Measurements from ENCODE around the gene PEBP1.
A peak's percentile ranks its signal among the peaks of the same experiment; 100 is the strongest.

PEBP1 gene

DNA sequence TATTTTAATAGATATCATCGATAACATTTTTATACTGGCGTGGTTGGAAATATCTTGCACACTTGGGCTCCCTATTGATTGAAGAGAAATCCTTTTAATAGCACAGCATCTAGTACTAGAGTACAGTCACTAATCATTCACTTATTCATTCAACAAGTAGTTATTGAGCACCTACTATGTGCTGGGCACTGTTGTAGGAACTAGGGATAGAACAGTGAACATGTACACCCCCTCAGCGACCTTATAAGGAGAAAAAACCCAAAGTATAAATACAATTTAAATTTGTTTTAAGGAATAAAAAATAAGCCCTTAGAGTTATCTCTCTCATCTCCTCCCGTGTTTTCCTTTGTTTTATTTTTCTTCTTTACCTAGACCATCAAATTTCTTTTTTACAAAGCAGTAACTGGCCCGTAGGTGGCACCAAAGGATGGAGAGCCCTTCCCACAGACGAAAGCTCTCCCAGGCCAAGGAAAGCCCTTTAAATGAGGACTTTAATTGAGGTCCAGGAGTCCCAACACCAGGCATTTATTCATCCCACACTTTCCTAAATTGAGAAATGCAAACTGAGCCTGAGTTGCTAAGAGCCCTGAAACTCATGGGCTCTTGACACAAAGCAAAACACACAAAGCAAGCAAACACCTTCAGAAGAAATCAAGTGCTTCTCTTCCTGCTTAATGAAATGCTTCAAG is 29.0 kb downstream of the PEBP1 start:
- no peak for TF ChIP-seq GABPA (IDR thresholded peaks at IDR 0.05; ENCODE audit: low read depth)
- TF ChIP-seq, protein P1, sequence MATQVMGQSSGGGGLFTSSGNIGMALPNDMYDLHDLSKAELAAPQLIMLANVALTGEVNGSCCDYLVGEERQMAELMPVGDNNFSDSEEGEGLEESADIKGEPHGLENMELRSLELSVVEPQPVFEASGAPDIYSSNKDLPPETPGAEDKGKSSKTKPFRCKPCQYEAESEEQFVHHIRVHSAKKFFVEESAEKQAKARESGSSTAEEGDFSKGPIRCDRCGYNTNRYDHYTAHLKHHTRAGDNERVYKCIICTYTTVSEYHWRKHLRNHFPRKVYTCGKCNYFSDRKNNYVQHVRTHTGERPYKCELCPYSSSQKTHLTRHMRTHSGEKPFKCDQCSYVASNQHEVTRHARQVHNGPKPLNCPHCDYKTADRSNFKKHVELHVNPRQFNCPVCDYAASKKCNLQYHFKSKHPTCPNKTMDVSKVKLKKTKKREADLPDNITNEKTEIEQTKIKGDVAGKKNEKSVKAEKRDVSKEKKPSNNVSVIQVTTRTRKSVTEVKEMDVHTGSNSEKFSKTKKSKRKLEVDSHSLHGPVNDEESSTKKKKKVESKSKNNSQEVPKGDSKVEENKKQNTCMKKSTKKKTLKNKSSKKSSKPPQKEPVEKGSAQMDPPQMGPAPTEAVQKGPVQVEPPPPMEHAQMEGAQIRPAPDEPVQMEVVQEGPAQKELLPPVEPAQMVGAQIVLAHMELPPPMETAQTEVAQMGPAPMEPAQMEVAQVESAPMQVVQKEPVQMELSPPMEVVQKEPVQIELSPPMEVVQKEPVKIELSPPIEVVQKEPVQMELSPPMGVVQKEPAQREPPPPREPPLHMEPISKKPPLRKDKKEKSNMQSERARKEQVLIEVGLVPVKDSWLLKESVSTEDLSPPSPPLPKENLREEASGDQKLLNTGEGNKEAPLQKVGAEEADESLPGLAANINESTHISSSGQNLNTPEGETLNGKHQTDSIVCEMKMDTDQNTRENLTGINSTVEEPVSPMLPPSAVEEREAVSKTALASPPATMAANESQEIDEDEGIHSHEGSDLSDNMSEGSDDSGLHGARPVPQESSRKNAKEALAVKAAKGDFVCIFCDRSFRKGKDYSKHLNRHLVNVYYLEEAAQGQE (IDR thresholded peaks at IDR 0.05; ENCODE audit: insufficient replicate concordance, low read depth): no peak
- no peak for TF ChIP-seq SPI1 (IDR thresholded peaks at IDR 0.05; ENCODE audit: borderline replicate concordance, low read depth)
- TF ChIP-seq, protein P2, sequence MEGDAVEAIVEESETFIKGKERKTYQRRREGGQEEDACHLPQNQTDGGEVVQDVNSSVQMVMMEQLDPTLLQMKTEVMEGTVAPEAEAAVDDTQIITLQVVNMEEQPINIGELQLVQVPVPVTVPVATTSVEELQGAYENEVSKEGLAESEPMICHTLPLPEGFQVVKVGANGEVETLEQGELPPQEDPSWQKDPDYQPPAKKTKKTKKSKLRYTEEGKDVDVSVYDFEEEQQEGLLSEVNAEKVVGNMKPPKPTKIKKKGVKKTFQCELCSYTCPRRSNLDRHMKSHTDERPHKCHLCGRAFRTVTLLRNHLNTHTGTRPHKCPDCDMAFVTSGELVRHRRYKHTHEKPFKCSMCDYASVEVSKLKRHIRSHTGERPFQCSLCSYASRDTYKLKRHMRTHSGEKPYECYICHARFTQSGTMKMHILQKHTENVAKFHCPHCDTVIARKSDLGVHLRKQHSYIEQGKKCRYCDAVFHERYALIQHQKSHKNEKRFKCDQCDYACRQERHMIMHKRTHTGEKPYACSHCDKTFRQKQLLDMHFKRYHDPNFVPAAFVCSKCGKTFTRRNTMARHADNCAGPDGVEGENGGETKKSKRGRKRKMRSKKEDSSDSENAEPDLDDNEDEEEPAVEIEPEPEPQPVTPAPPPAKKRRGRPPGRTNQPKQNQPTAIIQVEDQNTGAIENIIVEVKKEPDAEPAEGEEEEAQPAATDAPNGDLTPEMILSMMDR (IDR thresholded peaks at IDR 0.05; ENCODE audit: insufficient read depth, low read length): no peak
- no peak for TF ChIP-seq POLR2AphosphoS5 (IDR thresholded peaks at IDR 0.05; ENCODE audit: low read depth)
- no peak overlapping the region for H3K4me3 ChIP-seq (replicated peaks; ENCODE audit: insufficient read depth, low read length)
- H3K27ac ChIP-seq (replicated peaks): no peak overlapping the region
- peak in 1 of 2 experiments; percentile 12 for DNase-seq (ENCODE audit: low read depth in 1 of 2, low spot score in 1 of 2)
- no peaks in the 10 kb centered on the region for H3K27me3 ChIP-seq (ENCODE audit: insufficient read depth, poor library complexity, severe bottlenecking)

DNA sequence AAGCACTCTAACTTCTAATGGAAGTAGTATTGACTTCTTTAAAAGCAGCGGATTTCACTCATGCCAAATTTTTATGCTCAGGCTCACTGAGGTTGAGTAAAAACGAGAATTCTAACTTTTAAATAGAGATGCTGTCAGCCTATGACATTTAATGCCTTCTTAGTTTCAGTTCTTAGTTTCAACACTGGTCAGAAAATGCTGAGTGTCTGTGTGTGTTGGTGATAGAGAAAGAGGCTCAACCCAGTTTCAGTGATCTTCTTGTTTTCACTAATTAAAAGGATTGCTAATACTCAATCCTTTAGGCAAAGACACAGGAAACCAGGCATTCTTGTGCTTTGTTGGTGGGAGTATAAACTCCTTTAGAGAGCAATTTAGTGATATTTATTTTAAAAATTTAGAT is 31.0 kb downstream of the PEBP1 start:
- Histone ChIP-seq H3K4me3 (replicated peaks; ENCODE audit: insufficient read depth, low read length) (no peak overlapping the region), H3K27ac (replicated peaks) (no peak overlapping the region), H3K27me3 (ENCODE audit: insufficient read depth, poor library complexity, severe bottlenecking) (no peaks in the 10 kb centered on the region)
- DNase-seq (ENCODE audit: low read depth in 1 of 2, low spot score in 1 of 2): no peak
- no peak for TF ChIP-seq SPI1 (IDR thresholded peaks at IDR 0.05; ENCODE audit: borderline replicate concordance, low read depth)
- no peak for TF ChIP-seq GABPA (IDR thresholded peaks at IDR 0.05; ENCODE audit: low read depth)
- TF ChIP-seq, protein P2 (IDR thresholded peaks at IDR 0.05; ENCODE audit: insufficient read depth, low read length): no peak
- TF ChIP-seq, protein P1 (IDR thresholded peaks at IDR 0.05; ENCODE audit: insufficient replicate concordance, low read depth): no peak
- TF ChIP-seq POLR2AphosphoS5 (IDR thresholded peaks at IDR 0.05; ENCODE audit: low read depth): no peak

DNA sequence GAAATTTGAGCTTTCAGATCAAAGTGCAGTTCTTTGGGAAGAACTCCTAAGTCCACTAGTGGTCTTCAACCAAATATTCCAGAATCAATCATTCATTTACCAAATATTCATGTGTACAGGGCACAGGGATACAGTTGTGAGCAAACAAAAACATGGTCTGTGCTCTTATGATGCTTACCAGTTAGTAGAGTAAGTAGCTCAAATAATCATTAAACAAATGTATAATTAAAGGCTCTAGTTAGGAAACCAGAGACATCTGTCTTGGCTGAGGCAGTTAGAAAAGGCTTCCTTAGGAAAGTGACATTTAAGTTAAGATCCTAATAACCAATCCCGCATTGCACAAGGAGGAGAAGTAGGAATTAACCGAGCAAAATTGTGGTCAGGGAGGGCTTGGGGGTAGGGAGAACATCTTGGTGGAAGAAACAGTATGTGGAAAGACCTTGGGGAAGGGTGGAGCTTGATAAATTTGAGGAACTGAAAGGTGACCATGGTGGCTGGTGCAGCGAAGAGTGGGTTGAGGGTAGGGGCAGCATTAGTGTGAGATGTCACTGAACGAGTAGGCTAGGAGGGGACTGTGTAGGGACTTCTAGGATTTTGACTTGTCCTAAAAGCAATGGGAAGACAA is 40.0 kb downstream of the PEBP1 start:
- Histone ChIP-seq H3K27me3 (ENCODE audit: insufficient read depth, poor library complexity, severe bottlenecking) (no peaks in the 10 kb centered on the region), H3K4me3 (replicated peaks; ENCODE audit: insufficient read depth, low read length) (no peak overlapping the region), H3K27ac (replicated peaks) (peak overlapping the region; percentile 40)
- TF ChIP-seq, protein P1 (IDR thresholded peaks at IDR 0.05; ENCODE audit: insufficient replicate concordance, low read depth): no peak
- TF ChIP-seq SPI1 (IDR thresholded peaks at IDR 0.05; ENCODE audit: borderline replicate concordance, low read depth) (peak; percentile 96), GABPA (IDR thresholded peaks at IDR 0.05; ENCODE audit: low read depth) (no peak), POLR2AphosphoS5 (IDR thresholded peaks at IDR 0.05; ENCODE audit: low read depth) (peak; percentile 69; the same call in 1 of the 2 replicates)
- TF ChIP-seq, protein P2 (IDR thresholded peaks at IDR 0.05; ENCODE audit: insufficient read depth, low read length): no peak
- DNase-seq (ENCODE audit: low read depth in 1 of 2, low spot score in 1 of 2): peak; percentile 44 to 90

Measured in HL-60 (cell line).